GM04504 (cell line): Measurements from ENCODE around the gene RASIP1.

Source experiments
- DNase-seq: peaks from one replicate; pipeline ENCODE4 v3.0.0-alpha.2; 2012; ENCODE audit warnings: low read depth

The RASIP1 gene

DNA sequence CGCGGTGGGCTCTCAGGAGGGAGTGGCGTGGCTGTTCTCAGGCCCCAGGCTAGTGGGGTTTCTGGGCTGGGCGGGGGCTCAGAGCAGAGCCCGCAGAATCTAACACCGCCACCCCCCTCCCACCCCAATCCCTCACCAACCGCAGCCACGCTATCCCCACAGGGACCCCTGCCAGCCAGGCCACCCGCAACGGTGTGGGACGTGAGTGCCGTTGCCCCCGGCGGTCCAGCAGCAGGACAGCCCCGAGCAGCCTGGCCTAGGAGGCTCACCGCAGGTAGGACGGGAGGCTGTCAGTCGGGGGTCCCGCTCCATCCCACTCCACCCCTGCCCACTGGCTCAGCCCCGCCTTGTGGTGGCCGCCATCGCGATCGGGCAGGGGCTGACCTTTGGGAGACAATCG, 67.4 kb downstream of the RASIP1 start, which contains the start of gene NTN5:
Gene NTN5 (minus strand): TSS at position 24 of the 400 bp plus-strand sequence. CDS start 2,031 bp downstream, outside the sequence.
- no peak for DNase-seq

DNA sequence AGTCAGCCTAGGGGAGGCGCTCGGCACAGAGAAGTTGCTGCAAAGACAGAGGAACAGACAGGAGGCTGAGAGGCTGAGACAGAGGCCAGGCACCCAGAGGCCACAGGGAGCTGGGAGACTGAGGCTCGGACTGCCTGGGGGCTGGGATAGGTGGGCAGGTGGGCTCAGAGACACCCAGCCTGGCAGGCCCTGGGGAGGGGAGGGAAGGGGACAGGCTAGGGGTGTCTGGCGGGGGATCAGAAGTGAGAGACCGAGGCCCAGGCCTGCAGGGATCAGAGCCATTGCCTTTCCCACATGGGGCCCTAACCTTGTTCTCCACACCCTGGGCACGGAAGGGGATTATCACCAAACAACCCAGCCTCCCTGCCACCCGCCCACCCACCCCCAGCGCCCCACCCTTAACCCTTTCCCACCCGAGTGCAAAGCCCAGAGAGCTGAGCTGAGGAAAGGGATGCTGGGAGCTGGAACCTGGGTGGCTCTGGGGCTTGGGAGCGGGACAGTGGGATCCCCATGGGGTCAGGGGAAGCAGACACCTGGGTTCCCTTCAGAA, 68.9 kb downstream of the RASIP1 start:
- no peak for DNase-seq

DNA sequence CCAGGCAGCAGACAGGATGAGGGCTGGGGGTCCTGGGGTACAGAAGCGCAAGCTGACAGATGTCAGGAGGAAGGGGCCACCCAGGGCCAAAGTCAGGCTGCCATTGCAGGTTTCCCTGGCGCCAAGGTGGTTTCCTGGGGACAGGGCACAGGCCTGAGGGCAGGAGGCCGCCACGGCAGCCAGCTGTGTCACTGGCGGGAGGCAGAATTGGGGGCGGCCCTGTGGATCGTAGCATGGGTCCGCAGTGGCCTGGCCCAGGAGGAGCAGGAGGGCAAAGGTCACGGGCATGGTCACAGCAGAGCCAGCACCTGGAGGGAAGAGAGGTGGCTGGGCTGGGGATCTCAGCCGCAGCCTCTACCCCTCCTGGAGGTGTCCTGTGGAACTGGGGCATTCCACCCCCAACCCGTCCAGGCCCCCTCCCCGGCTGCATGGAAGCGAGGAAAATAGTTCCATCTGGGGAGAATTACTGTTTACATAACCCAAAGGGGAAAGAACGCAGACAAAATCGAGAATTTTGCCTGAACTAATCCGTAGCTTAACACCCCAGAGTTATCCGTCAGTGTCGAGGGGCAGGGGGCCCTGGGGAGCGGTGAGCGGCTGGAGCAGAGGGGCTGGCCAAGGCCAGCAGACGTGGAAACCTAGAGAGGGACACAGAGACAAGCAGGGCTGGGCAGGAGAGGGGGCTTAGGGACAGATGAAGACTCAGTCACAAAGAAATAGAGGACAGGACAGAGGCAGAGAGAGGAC, 69.5 kb downstream of the RASIP1 start:
- no peak for DNase-seq
